Muscle layer of colon (tissue), 2 donors: ENCODE results near the gene PCYT1A.

Source experiments
- H3K27ac ChIP-seq: one replicate; pipeline ENCODE4 v1.7.0; 2013; ENCODE audit warnings: low read depth, mild to moderate bottlenecking, low read length, moderate library complexity
- H3K27me3 ChIP-seq, 2 donors: one replicate each; pipeline ENCODE4 v1.7.0; 2013; ENCODE audit warnings: low read length in 2 of 2, mild to moderate bottlenecking in 2 of 2; ENCODE audit not compliant: insufficient read depth in 2 of 2, control insufficient read depth in 1 of 2
- H3K36me3 ChIP-seq: one replicate; pipeline ENCODE4 v1.7.0; 2013; ENCODE audit warnings: mild to moderate bottlenecking, low read length; ENCODE audit not compliant: insufficient read depth
- H3K4me1 ChIP-seq: one replicate; pipeline ENCODE4 v1.7.0; 2013; ENCODE audit warnings: mild to moderate bottlenecking, low read length; ENCODE audit not compliant: insufficient read depth
- H3K4me3 ChIP-seq, 2 donors: one replicate each; pipeline ENCODE4 v1.7.0; 2013; ENCODE audit warnings: low read length in 2 of 2, low read depth in 1 of 2, mild to moderate bottlenecking in 1 of 2, moderate library complexity in 1 of 2
- H3K9ac ChIP-seq: one replicate; pipeline ENCODE4 v1.7.0; 2013; ENCODE audit warnings: low read length
- H3K9me3 ChIP-seq: one replicate; pipeline ENCODE4 v1.7.0; 2013; ENCODE audit warnings: mild to moderate bottlenecking, low read length
- donor health status: abdominal sarcoma.
- donor health status: Adenocarcinoma of cecum.

PCYT1A gene

GRCh38 chr3:196232882-196233251 is 54.7 kb downstream of the PCYT1A start:
- no peaks in the 10 kb centered on the region for H3K4me1 ChIP-seq
- H3K27me3 ChIP-seq: no peaks in the 10 kb centered on the region
- no peak overlapping the region for H3K4me3 ChIP-seq
- H3K9me3 ChIP-seq: no peaks in the 10 kb centered on the region
- peaks cover 12% of the 10 kb centered on the region for H3K36me3 ChIP-seq
- no peak overlapping the region for H3K27ac ChIP-seq
- no peak overlapping the region for H3K9ac ChIP-seq

GRCh38 chr3:196232154-196232881 is 55.2 kb downstream of the PCYT1A start:
- no peak overlapping the region for H3K9ac ChIP-seq
- H3K27me3 ChIP-seq: no peaks in the 10 kb centered on the region
- H3K9me3 ChIP-seq: no peaks in the 10 kb centered on the region
- no peak overlapping the region for H3K4me3 ChIP-seq
- peaks cover 6% of the 10 kb centered on the region for H3K36me3 ChIP-seq
- H3K27ac ChIP-seq: no peak overlapping the region
- H3K4me1 ChIP-seq: no peaks in the 10 kb centered on the region

GRCh38 chr3:196227629-196228493 is 59.7 kb downstream of the PCYT1A start:
- H3K4me3 ChIP-seq: no peak overlapping the region
- H3K9ac ChIP-seq: no peak overlapping the region
- H3K27ac ChIP-seq: no peak overlapping the region
- H3K9me3 ChIP-seq: no peaks in the 10 kb centered on the region
- no peaks in the 10 kb centered on the region for H3K27me3 ChIP-seq
- H3K4me1 ChIP-seq: no peaks in the 10 kb centered on the region
- no peaks in the 10 kb centered on the region for H3K36me3 ChIP-seq

- Histone ChIP-seq H3K36me3 (no peaks in the 10 kb centered on the region), H3K27ac (no peak overlapping the region), H3K4me3 (no peak overlapping the region), H3K9ac (no peak overlapping the region), H3K27me3 (no peaks in the 10 kb centered on the region), H3K9me3 (no peaks in the 10 kb centered on the region), H3K4me1 (no peaks in the 10 kb centered on the region)
Observed at GRCh38 chr3:196227121-196227561, 60.4 kb downstream of the PCYT1A start.

- Histone ChIP-seq H3K36me3 (no peaks in the 10 kb centered on the region), H3K4me3 (no peak overlapping the region), H3K9me3 (no peaks in the 10 kb centered on the region), H3K4me1 (no peaks in the 10 kb centered on the region), H3K27me3 (no peaks in the 10 kb centered on the region), H3K27ac (no peak overlapping the region), H3K9ac (no peak overlapping the region)
Observed at GRCh38 chr3:196225763-196226364, 61.7 kb downstream of the PCYT1A start.

- H3K4me3 ChIP-seq: no peak overlapping the region
- no peaks in the 10 kb centered on the region for H3K27me3 ChIP-seq
- H3K4me1 ChIP-seq: no peaks in the 10 kb centered on the region
- H3K9ac ChIP-seq: no peak overlapping the region
- no peak overlapping the region for H3K27ac ChIP-seq
- no peaks in the 10 kb centered on the region for H3K36me3 ChIP-seq
- H3K9me3 ChIP-seq: no peaks in the 10 kb centered on the region
Observed at GRCh38 chr3:196225086-196225485, 62.4 kb downstream of the PCYT1A start.

- Histone ChIP-seq H3K27ac (no peak overlapping the region), H3K27me3 (no peaks in the 10 kb centered on the region), H3K36me3 (no peaks in the 10 kb centered on the region), H3K9me3 (no peaks in the 10 kb centered on the region), H3K4me3 (no peak overlapping the region), H3K4me1 (peaks cover 4% of the 10 kb centered on the region), H3K9ac (no peak overlapping the region)
Observed at GRCh38 chr3:196222876-196223595, 64.5 kb downstream of the PCYT1A start.

- no peak overlapping the region for H3K4me3 ChIP-seq
- no peaks in the 10 kb centered on the region for H3K36me3 ChIP-seq
- H3K27ac ChIP-seq: no peak overlapping the region
- no peaks in the 10 kb centered on the region for H3K27me3 ChIP-seq
- H3K9ac ChIP-seq: no peak overlapping the region
- H3K4me1 ChIP-seq: peaks cover 4% of the 10 kb centered on the region
- no peaks in the 10 kb centered on the region for H3K9me3 ChIP-seq
Observed at GRCh38 chr3:196220991-196221390, 66.5 kb downstream of the PCYT1A start.

GRCh38 chr3:196220587-196220986 is 66.9 kb downstream of the PCYT1A start:
- Histone ChIP-seq H3K9ac (no peak overlapping the region), H3K27ac (no peak overlapping the region), H3K36me3 (no peaks in the 10 kb centered on the region), H3K9me3 (no peaks in the 10 kb centered on the region), H3K27me3 (no peaks in the 10 kb centered on the region), H3K4me1 (peaks cover 4% of the 10 kb centered on the region), H3K4me3 (no peak overlapping the region)

- H3K4me3 ChIP-seq: no peak overlapping the region
- no peaks in the 10 kb centered on the region for H3K27me3 ChIP-seq
- no peak overlapping the region for H3K27ac ChIP-seq
- H3K36me3 ChIP-seq: no peaks in the 10 kb centered on the region
- no peak overlapping the region for H3K9ac ChIP-seq
- H3K4me1 ChIP-seq: peaks cover 4% of the 10 kb centered on the region
- no peaks in the 10 kb centered on the region for H3K9me3 ChIP-seq
Observed at GRCh38 chr3:196219970-196220311, 67.6 kb downstream of the PCYT1A start.
